K562 (cell line): ENCODE data around the gene SLMAP. TPM values are rescaled to one million over a fixed set of nuclear protein-coding genes. Genes with fewer than 3 reads are reported as not detected.

Experiments used
- EGR1 ChIP-seq: fragments of 450-650 bp; conservative IDR thresholded peaks from 2 replicates; pipeline ENCODE4 v1.6.1; 2017; ENCODE audit warnings: mild to moderate bottlenecking
- ETV5 ChIP-seq: sonication (generic); formaldehyde crosslinking; IDR thresholded peaks from 2 replicates; pipeline ENCODE4 v1.4.0; 2020; ENCODE audit warnings: low read depth, mild to moderate bottlenecking, missing genetic modification reagents
- EZH2 ChIP-seq: IDR thresholded peaks from 2 replicates; pipeline ENCODE4 v1.6.1; 2012; ENCODE audit warnings: low read depth, mild to moderate bottlenecking, inconsistent platforms, low read length, borderline replicate concordance
- HDAC8 ChIP-seq: fragments of 450-650 bp; IDR thresholded peaks from 2 replicates; pipeline ENCODE4 v1.6.1; 2016; ENCODE audit warnings: mild to moderate bottlenecking, missing genetic modification characterization, moderate library complexity, missing compliant biosample characterization
- ILF3 ChIP-seq: fragments of 450-650 bp; IDR thresholded peaks from 2 replicates; pipeline ENCODE4 v1.6.1; 2018; ENCODE audit warnings: antibody characterized with exemption, mild to moderate bottlenecking, moderate library complexity, borderline replicate concordance
- KAT7 ChIP-seq: sonication (generic); formaldehyde crosslinking; IDR thresholded peaks from 2 replicates; pipeline ENCODE4 v1.8.0; 2022; ENCODE audit warnings: missing genetic modification reagents, mild to moderate bottlenecking, borderline replicate concordance
- NCOA2 ChIP-seq, 2 experiments: fragments of 450-650 bp; IDR thresholded peaks; 2 replicates each; pipeline ENCODE4 v1.6.1; 2018; ENCODE audit warnings: mild to moderate bottlenecking in 2 of 2, moderate library complexity in 1 of 2; ENCODE audit not compliant: partially characterized antibody in 2 of 2
- NFIC ChIP-seq: fragments of 450-650 bp; IDR thresholded peaks from 2 replicates; pipeline ENCODE4 v1.6.1; 2017; ENCODE audit warnings: mild to moderate bottlenecking, inconsistent platforms
- POLR2H ChIP-seq: IDR thresholded peaks from 2 replicates; pipeline ENCODE4 v1.6.1; 2016; ENCODE audit warnings: missing genetic modification characterization, low read depth, mild to moderate bottlenecking, control low read depth, missing compliant biosample characterization, moderate library complexity
- POLR3A ChIP-seq: IDR thresholded peaks from 2 replicates; pipeline ENCODE4 v1.6.1; 2011; ENCODE audit warnings: borderline replicate concordance, mild to moderate bottlenecking, moderate library complexity; ENCODE audit not compliant: insufficient read length, insufficient read depth; ENCODE audit errors: extremely low read depth
- TAF7 ChIP-seq: fragments of 450-650 bp; IDR thresholded peaks from 2 replicates; pipeline ENCODE4 v1.6.1; 2016; ENCODE audit warnings: missing genetic modification characterization, missing compliant biosample characterization
- TRIM28 ChIP-seq: fragments of 450-650 bp; IDR thresholded peaks from 2 replicates; pipeline ENCODE4 v1.6.1; 2017
- ZBTB1 ChIP-seq: sonication (generic); formaldehyde crosslinking; IDR thresholded peaks from 2 replicates; pipeline ENCODE4 v1.8.1; 2023; ENCODE audit warnings: missing genetic modification reagents, low read depth, mild to moderate bottlenecking, borderline replicate concordance
- ZNF133 ChIP-seq: fragments of 250-450 bp; sonication (Bioruptor Pico); IDR thresholded peaks from 2 replicates; pipeline ENCODE4 v1.4.0; 2020; ENCODE audit warnings: mild to moderate bottlenecking
- ZNF143 ChIP-seq: sonication (generic); formaldehyde crosslinking; IDR thresholded peaks from 2 replicates; pipeline ENCODE4 v1.9.0; 2022; ENCODE audit warnings: mild to moderate bottlenecking, missing genetic modification reagents
- ZNF316 ChIP-seq: fragments of 450-650 bp; IDR thresholded peaks from 2 replicates; pipeline ENCODE4 v1.6.1; 2016
- polyA plus RNA-seq, 8 experiments: library from polyadenylated mRNA; depleted of rRNA in 4 of 8; stranded (reverse) in 5 of 8; unstranded in 3 of 8; fragments of >200 nt; fragmentation: Nextera tagmentation in 2 of 8; fragmentation: Illumina TruSeq in 1 of 8; extraction: Ambion mirVana in 2 of 8; extraction: Trizol in 1 of 8; gene quantifications; 2 replicates each; pipeline versions ENCODE4 v1.2.1 to v1.2.3, GENCODE V29; 2011 to 2014; ENCODE audit warnings: inconsistent platforms in 1 of 8, missing spikeins in 1 of 8
- total RNA-seq, 7 experiments: library from RNA; depleted of rRNA in 6 of 7; stranded (reverse); fragments of >200 nt in 6 of 7; fragmentation: Illumina TruSeq in 2 of 7; extraction: Trizol in 2 of 7; gene quantifications; 2 replicates each; pipeline versions ENCODE4 v1.2.1 to v1.2.3, GENCODE V29; 2011 to 2021; ENCODE audit warnings: low replicate concordance in 1 of 7
- TF ChIP-seq, protein P1 (sequence below): fragments of 450-650 bp; formaldehyde crosslinking; IDR thresholded peaks from 2 replicates; pipeline ENCODE4 v1.4.0; 2020; ENCODE audit warnings: mild to moderate bottlenecking, moderate library complexity

Gene SLMAP
- total and polyA plus RNA-seq, 9 of the 15 experiments (the other 6 are each of a cell fraction or from before 2014, with no cell fraction given) = 12.1 to 50.7 (median 28.3) TPM

DNA sequence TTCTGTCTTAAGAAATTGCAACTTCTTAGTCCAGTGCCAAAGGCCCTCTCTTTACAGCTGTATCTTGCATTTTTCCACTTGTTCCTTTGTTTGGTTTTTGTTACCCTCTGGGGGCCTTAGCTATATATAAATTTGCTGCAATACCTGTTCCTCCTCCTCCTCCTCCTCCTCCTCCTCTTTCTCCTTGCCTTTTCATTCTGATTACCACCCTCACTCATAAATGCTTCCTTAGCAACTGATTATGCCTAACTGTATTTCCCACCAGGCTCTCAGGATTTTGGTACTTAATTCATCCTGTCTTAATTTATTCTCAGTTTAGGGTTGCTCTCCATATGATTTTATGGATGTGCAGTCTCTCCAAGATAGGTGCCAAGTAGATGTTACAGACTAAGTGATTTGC lies 65.7 kb downstream of the SLMAP start (continued):
- TF ChIP-seq NCOA2 (IDR thresholded peaks at IDR 0.05; ENCODE audit: partially characterized antibody in 2 of 2) (no peak), ETV5 (no peak), ZNF316 (no peak), HDAC8 (tag) (no peak), EZH2 (no peak), TAF7 (no peak), ILF3 (no peak), TRIM28 (no peak), KAT7 (CRISPR knock-in tag) (no peak), ZBTB1 (CRISPR knock-in tag) (no peak), POLR3A (no peak), EGR1 (no peak), ZNF143 (no peak), NFIC (no peak), POLR2H (no peak), ZNF133 (CRISPR knock-in tag) (no peak)
- TF ChIP-seq, protein P1, sequence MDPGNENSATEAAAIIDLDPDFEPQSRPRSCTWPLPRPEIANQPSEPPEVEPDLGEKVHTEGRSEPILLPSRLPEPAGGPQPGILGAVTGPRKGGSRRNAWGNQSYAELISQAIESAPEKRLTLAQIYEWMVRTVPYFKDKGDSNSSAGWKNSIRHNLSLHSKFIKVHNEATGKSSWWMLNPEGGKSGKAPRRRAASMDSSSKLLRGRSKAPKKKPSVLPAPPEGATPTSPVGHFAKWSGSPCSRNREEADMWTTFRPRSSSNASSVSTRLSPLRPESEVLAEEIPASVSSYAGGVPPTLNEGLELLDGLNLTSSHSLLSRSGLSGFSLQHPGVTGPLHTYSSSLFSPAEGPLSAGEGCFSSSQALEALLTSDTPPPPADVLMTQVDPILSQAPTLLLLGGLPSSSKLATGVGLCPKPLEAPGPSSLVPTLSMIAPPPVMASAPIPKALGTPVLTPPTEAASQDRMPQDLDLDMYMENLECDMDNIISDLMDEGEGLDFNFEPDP (CRISPR knock-in tag) = no peak
